HL-60 (cell line): ENCODE data around the gene INTS7.

Experiments
- DNase-seq, 2 experiments: peaks; one replicate each; pipeline ENCODE4 v3.0.0-alpha.2; 2010 to 2020; ENCODE audit warnings: low read depth in 1 of 2, low spot score in 1 of 2
- H3K27ac ChIP-seq: fragments of 250-450 bp; sonication (Bioruptor Pico); replicated peaks from 2 replicates; pipeline ENCODE4 v1.5.1; 2020; ENCODE audit warnings: mild to moderate bottlenecking, moderate library complexity
- H3K27me3 ChIP-seq: fragments of 250-450 bp; sonication (Bioruptor Pico); 2 replicates; pipeline ENCODE4 v1.5.1; 2021; ENCODE audit warnings: mild to moderate bottlenecking, moderate library complexity; ENCODE audit not compliant: insufficient read depth, poor library complexity, severe bottlenecking
- H3K4me3 ChIP-seq: replicated peaks from 2 replicates; pipeline ENCODE4 v1.5.1; 2011; ENCODE audit warnings: mild to moderate bottlenecking, control low read depth, low read length; ENCODE audit not compliant: insufficient read depth
- GABPA ChIP-seq: IDR thresholded peaks from 2 replicates; pipeline ENCODE4 v1.6.1; 2012; ENCODE audit warnings: low read depth
- POLR2AphosphoS5 ChIP-seq: IDR thresholded peaks from 2 replicates; pipeline ENCODE4 v1.6.1; 2012; ENCODE audit warnings: low read depth
- SPI1 ChIP-seq: IDR thresholded peaks from 2 replicates; pipeline ENCODE4 v1.6.1; 2012; ENCODE audit warnings: low read depth, mild to moderate bottlenecking, borderline replicate concordance
- TF ChIP-seq, protein P1 (sequence below): IDR thresholded peaks from one replicate; pipeline ENCODE4 v1.5.1; 2011; ENCODE audit warnings: low read length, control low read depth, inconsistent platforms; ENCODE audit not compliant: insufficient read depth
- TF ChIP-seq, protein P2 (sequence below): IDR thresholded peaks from 2 replicates; pipeline ENCODE4 v1.6.1; 2012; ENCODE audit warnings: low read depth; ENCODE audit not compliant: insufficient replicate concordance

INTS7 gene

DNA sequence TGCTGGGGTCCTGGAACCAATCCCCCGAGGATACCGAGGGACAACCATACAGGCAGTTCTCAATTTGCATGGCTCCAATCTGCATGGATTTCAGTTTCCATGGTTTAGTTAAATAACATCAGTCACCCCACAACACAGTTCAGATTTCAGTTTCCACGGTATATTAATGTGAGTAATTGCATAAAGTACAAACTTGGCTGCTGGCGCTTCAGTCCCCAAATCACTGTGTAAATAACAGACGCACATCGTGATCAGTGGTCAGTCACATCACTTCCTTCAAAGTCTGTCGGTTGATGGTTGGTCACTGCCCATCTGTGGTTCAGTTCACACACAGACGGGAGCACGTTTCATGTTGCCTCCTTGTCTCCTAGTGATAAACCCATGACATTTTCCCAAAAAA lies 138.4 kb downstream of the INTS7 start:
- Histone ChIP-seq H3K4me3 (no peak overlapping the region), H3K27me3 (no peaks in the 10 kb centered on the region), H3K27ac (no peak overlapping the region)
- no peak for TF ChIP-seq POLR2AphosphoS5
- TF ChIP-seq SPI1 = no peak
- TF ChIP-seq GABPA = no peak
- TF ChIP-seq, protein P1, sequence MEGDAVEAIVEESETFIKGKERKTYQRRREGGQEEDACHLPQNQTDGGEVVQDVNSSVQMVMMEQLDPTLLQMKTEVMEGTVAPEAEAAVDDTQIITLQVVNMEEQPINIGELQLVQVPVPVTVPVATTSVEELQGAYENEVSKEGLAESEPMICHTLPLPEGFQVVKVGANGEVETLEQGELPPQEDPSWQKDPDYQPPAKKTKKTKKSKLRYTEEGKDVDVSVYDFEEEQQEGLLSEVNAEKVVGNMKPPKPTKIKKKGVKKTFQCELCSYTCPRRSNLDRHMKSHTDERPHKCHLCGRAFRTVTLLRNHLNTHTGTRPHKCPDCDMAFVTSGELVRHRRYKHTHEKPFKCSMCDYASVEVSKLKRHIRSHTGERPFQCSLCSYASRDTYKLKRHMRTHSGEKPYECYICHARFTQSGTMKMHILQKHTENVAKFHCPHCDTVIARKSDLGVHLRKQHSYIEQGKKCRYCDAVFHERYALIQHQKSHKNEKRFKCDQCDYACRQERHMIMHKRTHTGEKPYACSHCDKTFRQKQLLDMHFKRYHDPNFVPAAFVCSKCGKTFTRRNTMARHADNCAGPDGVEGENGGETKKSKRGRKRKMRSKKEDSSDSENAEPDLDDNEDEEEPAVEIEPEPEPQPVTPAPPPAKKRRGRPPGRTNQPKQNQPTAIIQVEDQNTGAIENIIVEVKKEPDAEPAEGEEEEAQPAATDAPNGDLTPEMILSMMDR = no peak
- TF ChIP-seq, protein P2, sequence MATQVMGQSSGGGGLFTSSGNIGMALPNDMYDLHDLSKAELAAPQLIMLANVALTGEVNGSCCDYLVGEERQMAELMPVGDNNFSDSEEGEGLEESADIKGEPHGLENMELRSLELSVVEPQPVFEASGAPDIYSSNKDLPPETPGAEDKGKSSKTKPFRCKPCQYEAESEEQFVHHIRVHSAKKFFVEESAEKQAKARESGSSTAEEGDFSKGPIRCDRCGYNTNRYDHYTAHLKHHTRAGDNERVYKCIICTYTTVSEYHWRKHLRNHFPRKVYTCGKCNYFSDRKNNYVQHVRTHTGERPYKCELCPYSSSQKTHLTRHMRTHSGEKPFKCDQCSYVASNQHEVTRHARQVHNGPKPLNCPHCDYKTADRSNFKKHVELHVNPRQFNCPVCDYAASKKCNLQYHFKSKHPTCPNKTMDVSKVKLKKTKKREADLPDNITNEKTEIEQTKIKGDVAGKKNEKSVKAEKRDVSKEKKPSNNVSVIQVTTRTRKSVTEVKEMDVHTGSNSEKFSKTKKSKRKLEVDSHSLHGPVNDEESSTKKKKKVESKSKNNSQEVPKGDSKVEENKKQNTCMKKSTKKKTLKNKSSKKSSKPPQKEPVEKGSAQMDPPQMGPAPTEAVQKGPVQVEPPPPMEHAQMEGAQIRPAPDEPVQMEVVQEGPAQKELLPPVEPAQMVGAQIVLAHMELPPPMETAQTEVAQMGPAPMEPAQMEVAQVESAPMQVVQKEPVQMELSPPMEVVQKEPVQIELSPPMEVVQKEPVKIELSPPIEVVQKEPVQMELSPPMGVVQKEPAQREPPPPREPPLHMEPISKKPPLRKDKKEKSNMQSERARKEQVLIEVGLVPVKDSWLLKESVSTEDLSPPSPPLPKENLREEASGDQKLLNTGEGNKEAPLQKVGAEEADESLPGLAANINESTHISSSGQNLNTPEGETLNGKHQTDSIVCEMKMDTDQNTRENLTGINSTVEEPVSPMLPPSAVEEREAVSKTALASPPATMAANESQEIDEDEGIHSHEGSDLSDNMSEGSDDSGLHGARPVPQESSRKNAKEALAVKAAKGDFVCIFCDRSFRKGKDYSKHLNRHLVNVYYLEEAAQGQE = no peak
- no peak for DNase-seq

DNA sequence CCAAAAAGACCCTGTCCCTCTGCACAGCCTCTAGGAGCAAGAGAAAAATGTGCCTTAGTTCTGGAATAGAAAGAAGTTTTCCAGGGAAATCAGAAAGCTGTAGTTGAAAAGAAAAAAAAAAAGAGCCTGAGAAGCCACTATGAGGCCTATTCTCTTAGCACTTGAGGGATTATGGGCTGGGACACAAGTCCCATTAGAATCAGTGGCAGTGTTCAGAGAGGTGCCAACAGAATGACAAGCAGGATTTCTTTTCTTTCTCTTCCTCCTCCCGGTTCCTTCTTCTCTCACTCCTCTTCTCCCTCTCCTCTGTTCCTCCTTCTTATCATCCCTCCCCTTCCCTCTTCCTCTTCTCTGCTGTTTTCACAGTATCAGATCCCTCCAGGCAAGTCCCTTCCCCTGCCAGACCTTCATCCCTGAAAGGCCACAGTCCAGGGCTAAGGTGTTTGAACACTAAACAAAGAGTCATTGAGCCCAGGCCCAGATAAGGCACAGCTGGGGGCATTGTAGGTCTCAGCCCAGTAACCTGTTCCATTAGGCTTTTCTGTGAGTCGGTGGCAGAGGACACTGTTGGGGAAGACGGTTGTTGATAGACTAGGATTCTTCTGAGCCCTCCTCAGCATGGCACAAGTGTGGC lies 140.1 kb downstream of the INTS7 start:
- no peak for DNase-seq
- TF ChIP-seq, protein P1 = no peak
- TF ChIP-seq, protein P2 = no peak
- no peak for TF ChIP-seq GABPA
- no peak for TF ChIP-seq SPI1
- TF ChIP-seq POLR2AphosphoS5 = no peak
- no peak overlapping the region for H3K27ac ChIP-seq
- H3K27me3 ChIP-seq = no peaks in the 10 kb centered on the region
- no peak overlapping the region for H3K4me3 ChIP-seq

DNA sequence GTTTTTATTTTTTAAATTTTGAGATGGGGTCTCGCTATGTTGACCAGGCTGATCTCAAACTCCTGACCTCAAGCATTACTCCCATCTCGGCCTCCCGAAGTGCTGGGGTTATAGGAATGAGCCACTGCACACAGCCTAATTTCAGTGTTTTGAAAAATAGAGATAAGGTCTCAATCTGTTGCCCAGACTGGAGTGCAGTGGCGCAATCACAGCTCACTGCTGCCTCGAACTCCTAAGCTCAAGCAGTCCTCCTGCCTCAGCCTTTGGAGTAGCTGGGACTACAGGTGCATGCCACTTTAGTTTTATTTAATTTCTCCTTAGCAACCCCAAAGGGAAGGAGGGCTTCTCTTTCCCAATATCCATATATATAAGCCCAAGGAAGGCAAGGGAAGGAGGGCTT lies 141.0 kb downstream of the INTS7 start:
- no peak for TF ChIP-seq POLR2AphosphoS5
- TF ChIP-seq, protein P2 = no peak
- no peak for TF ChIP-seq GABPA
- no peak for TF ChIP-seq SPI1
- no peak for DNase-seq
- H3K4me3 ChIP-seq = no peak overlapping the region

More for the DNA sequence above, 141.0 kb downstream of the INTS7 start:
- no peak overlapping the region for H3K27ac ChIP-seq
- H3K27me3 ChIP-seq = no peaks in the 10 kb centered on the region
